ENCODE measurements around the gene GAS7.

- TF ChIP-seq EZH2 (IDR thresholded peaks at IDR 0.05) (no peak), EZH2phosphoT487 (IDR thresholded peaks at IDR 0.05) (no peak)
- TF ChIP-seq, protein P1, sequence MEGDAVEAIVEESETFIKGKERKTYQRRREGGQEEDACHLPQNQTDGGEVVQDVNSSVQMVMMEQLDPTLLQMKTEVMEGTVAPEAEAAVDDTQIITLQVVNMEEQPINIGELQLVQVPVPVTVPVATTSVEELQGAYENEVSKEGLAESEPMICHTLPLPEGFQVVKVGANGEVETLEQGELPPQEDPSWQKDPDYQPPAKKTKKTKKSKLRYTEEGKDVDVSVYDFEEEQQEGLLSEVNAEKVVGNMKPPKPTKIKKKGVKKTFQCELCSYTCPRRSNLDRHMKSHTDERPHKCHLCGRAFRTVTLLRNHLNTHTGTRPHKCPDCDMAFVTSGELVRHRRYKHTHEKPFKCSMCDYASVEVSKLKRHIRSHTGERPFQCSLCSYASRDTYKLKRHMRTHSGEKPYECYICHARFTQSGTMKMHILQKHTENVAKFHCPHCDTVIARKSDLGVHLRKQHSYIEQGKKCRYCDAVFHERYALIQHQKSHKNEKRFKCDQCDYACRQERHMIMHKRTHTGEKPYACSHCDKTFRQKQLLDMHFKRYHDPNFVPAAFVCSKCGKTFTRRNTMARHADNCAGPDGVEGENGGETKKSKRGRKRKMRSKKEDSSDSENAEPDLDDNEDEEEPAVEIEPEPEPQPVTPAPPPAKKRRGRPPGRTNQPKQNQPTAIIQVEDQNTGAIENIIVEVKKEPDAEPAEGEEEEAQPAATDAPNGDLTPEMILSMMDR (IDR thresholded peaks at IDR 0.05): no peak
Observed at GRCh38 chr17:10034719-10035475, 163.5 kb downstream of the GAS7 start.
